Measurements from ENCODE around the gene HOXA6.

DNA sequence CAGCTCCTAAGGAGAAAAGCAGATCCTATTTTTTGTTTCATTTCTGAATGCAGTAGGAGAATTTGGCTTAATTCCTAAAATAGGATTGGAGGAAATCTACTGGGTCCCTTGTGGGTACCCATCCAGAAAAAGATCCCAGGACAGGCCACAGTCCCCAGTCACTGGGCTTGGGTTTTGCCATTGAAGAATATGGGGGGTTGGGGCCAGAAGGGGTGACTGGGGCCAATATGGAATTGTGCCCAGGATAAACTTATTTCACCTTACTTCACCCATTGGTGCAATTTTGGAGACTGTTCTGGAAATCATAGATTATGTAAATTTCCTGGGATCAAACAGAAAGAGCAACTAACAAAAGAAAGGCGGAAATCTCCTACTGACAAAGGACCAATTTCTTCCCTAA lies 9.1 kb downstream of the HOXA6 start:
- TF ChIP-seq, protein P1, sequence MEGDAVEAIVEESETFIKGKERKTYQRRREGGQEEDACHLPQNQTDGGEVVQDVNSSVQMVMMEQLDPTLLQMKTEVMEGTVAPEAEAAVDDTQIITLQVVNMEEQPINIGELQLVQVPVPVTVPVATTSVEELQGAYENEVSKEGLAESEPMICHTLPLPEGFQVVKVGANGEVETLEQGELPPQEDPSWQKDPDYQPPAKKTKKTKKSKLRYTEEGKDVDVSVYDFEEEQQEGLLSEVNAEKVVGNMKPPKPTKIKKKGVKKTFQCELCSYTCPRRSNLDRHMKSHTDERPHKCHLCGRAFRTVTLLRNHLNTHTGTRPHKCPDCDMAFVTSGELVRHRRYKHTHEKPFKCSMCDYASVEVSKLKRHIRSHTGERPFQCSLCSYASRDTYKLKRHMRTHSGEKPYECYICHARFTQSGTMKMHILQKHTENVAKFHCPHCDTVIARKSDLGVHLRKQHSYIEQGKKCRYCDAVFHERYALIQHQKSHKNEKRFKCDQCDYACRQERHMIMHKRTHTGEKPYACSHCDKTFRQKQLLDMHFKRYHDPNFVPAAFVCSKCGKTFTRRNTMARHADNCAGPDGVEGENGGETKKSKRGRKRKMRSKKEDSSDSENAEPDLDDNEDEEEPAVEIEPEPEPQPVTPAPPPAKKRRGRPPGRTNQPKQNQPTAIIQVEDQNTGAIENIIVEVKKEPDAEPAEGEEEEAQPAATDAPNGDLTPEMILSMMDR (conservative IDR thresholded peaks at IDR 0.05; ENCODE audit: low read depth in 2 of 2), result no peak
- no peak for TF ChIP-seq EZH2 (IDR thresholded peaks at IDR 0.05; ENCODE audit: low read depth, unreplicated experiment)
- no peak for TF ChIP-seq EZH2phosphoT487 (IDR thresholded peaks at IDR 0.05; ENCODE audit: unreplicated experiment)
- TF ChIP-seq POLR2AphosphoS5 (IDR thresholded peaks at IDR 0.05; ENCODE audit: low read depth), result no peak

All from GM23338 (cell line).